Thyroid gland (tissue), 4 donors: ENCODE measurements around the gene ATXN1. TPM values are rescaled to one million over a fixed set of nuclear protein-coding genes. Genes with fewer than 3 reads are reported as not detected.

Experiments
- DNase-seq, 2 donors: peaks; one replicate each; pipeline ENCODE4 v3.0.0-alpha.2; 2019
- H3K27ac ChIP-seq, 3 donors: fragments of 200-600 bp; sonication (generic); 1 replicate in 2 of 3; 2 replicates in 1 of 3; pipeline ENCODE4 v1.5.1; 2016 to 2019; ENCODE audit warnings: mild to moderate bottlenecking in 1 of 3, moderate library complexity in 1 of 3
- H3K27me3 ChIP-seq: fragments of 200-600 bp; sonication (generic); one replicate; pipeline ENCODE4 v1.5.1; 2019
- H3K36me3 ChIP-seq, 2 donors: fragments of 200-600 bp; sonication (generic); one replicate each; pipeline ENCODE4 v1.5.1; 2016 to 2019
- H3K4me1 ChIP-seq, 2 donors: fragments of 200-600 bp; sonication (generic); one replicate each; pipeline ENCODE4 v1.5.1; 2017 to 2019
- H3K4me3 ChIP-seq, 3 donors: fragments of 200-600 bp; sonication (generic); replicated peaks in 1 of 3; 1 replicate in 2 of 3; 2 replicates in 1 of 3; pipeline ENCODE4 v1.5.1; 2016; ENCODE audit warnings: mild to moderate bottlenecking in 1 of 3
- H3K9me3 ChIP-seq: fragments of 200-600 bp; sonication (generic); one replicate; pipeline ENCODE4 v1.5.1; 2017
- POLR2A ChIP-seq, 2 donors: fragments of 450-650 bp; IDR thresholded peaks; one replicate each; pipeline ENCODE4 v1.6.1; 2017; ENCODE audit warnings: antibody characterized with exemption in 2 of 2, mild to moderate bottlenecking in 2 of 2, moderate library complexity in 1 of 2
- WGBS, 2 donors: methylation state at CpG; one replicate each; pipeline ENCODE4 v1.1.5; 2017; 5-methylcytosine and 5-hydroxymethylcytosine counted together
- intact Hi-C: fragments of 100-400 bp; cut with DNase I; formaldehyde crosslinking; loops from one replicate; pipeline ENCODE4 v1.15.1; 2023
- total RNA-seq, 4 donors: library from RNA; depleted of rRNA; stranded (reverse); fragments of >200 nt; gene quantifications; one replicate each; pipeline ENCODE4 v1.2.3, GENCODE V29; 2016
- TF ChIP-seq, protein P1 (sequence below), 6 experiments: fragments of 200-600 bp in 3 of 6; fragments of 450-650 bp in 3 of 6; sonication (generic) in 3 of 6; IDR thresholded peaks; one replicate each; pipeline ENCODE4 v1.5.1; 2016 to 2019; ENCODE audit warnings: antibody characterized with exemption in 6 of 6, mild to moderate bottlenecking in 2 of 6, inconsistent platforms in 1 of 6, moderate library complexity in 1 of 6

The ATXN1 gene
- total RNA-seq, 4 donors from 2014 or later, result 62.1 to 88.1 (median 83.0) TPM

DNA sequence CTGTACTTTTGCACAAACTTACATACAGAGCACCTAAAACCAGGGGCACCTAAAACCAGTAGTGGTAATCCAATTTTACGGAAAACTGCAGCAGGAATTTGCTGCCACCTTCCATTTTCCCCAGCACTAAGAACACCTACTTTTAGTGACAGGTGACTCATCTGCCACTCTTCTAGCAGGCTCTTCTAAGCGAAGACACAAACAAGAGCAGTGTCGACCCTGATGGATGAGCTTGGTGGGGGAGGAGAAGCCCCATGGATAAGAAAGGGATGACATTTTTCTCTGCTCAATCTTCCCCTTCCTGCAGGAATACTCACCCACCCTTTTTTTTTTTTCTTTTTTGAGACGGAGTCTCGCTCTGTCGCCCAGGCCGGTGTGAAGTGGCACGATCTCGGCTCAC is 406.0 kb downstream of the ATXN1 start:
- TF ChIP-seq POLR2A (IDR thresholded peaks at IDR 0.05), result no peak
- TF ChIP-seq, protein P1, sequence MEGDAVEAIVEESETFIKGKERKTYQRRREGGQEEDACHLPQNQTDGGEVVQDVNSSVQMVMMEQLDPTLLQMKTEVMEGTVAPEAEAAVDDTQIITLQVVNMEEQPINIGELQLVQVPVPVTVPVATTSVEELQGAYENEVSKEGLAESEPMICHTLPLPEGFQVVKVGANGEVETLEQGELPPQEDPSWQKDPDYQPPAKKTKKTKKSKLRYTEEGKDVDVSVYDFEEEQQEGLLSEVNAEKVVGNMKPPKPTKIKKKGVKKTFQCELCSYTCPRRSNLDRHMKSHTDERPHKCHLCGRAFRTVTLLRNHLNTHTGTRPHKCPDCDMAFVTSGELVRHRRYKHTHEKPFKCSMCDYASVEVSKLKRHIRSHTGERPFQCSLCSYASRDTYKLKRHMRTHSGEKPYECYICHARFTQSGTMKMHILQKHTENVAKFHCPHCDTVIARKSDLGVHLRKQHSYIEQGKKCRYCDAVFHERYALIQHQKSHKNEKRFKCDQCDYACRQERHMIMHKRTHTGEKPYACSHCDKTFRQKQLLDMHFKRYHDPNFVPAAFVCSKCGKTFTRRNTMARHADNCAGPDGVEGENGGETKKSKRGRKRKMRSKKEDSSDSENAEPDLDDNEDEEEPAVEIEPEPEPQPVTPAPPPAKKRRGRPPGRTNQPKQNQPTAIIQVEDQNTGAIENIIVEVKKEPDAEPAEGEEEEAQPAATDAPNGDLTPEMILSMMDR (IDR thresholded peaks at IDR 0.05), result no peak
- no peak overlapping the region for H3K4me3 ChIP-seq
- H3K9me3 ChIP-seq, result no peaks in the 10 kb centered on the region
- 95% methylated on average over 9 of the region's 9 CpGs for WGBS, 2 donors
- H3K27me3 ChIP-seq, result no peaks in the 10 kb centered on the region
- no peaks in the 10 kb centered on the region for H3K4me1 ChIP-seq
- intact Hi-C loops, result no loop called here
- H3K36me3 ChIP-seq, result no peaks in the 10 kb centered on the region
- H3K27ac ChIP-seq, result no peak overlapping the region
- DNase-seq, result no peak

GRCh38 chr6:16354692-16355091 is 406.6 kb downstream of the ATXN1 start:
- Histone ChIP-seq H3K9me3 (no peaks in the 10 kb centered on the region), H3K27ac (no peak overlapping the region), H3K4me1 (peaks cover 0 to 3% of the 10 kb centered on the region in 2 donors), H3K36me3 (no peaks in the 10 kb centered on the region), H3K4me3 (no peak overlapping the region), H3K27me3 (no peaks in the 10 kb centered on the region)
- intact Hi-C loops, result no loop called here
- no peak for DNase-seq
- 97 to 100% methylated on average over 1 of the region's 1 CpG for WGBS, 2 donors
- TF ChIP-seq POLR2A (IDR thresholded peaks at IDR 0.05), result no peak
- TF ChIP-seq, protein P1 (IDR thresholded peaks at IDR 0.05), result no peak

- WGBS, 2 donors, result 95 to 96% methylated on average over 19 of the region's 19 CpGs
Measured at GRCh38 chr6:16352821-16353438, 408.3 kb downstream of the ATXN1 start.

DNA sequence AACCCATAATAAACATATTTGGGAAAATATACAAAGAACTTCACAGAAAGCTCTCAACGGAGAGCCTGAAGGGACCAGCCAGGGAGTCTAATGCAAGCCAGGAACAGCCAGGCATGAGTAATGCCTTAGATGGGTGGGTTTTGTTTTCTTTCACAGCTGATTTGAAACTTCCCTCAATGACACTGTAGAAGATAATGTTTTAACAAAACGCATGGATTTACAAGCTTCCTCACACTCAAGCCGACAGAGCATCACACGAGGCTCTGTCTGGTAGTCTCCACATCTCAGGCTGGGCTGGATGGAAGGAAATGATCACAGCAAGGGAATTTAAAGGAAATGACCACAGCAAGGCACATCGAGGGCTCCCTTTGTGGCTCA is 409.0 kb downstream of the ATXN1 start:
- Histone ChIP-seq H3K36me3 (no peaks in the 10 kb centered on the region), H3K4me3 (no peak overlapping the region), H3K4me1 (peaks cover 0 to 5% of the 10 kb centered on the region in 2 donors), H3K27me3 (no peaks in the 10 kb centered on the region), H3K9me3 (no peaks in the 10 kb centered on the region), H3K27ac (no peak overlapping the region)
- no peak for TF ChIP-seq POLR2A (IDR thresholded peaks at IDR 0.05)
- TF ChIP-seq, protein P1 (IDR thresholded peaks at IDR 0.05), result no peak
- intact Hi-C loops, result no loop called here
- 62 to 67% methylated on average over 5 of the region's 5 CpGs for WGBS, 2 donors
- no peak for DNase-seq

More at GRCh38 chr6:16352821-16353438, 408.3 kb downstream of the ATXN1 start:
- Histone ChIP-seq H3K27me3 (no peaks in the 10 kb centered on the region), H3K4me3 (no peak overlapping the region), H3K27ac (no peak overlapping the region), H3K4me1 (peaks cover 0 to 5% of the 10 kb centered on the region in 2 donors), H3K36me3 (no peaks in the 10 kb centered on the region), H3K9me3 (no peaks in the 10 kb centered on the region)
- TF ChIP-seq, protein P1 (IDR thresholded peaks at IDR 0.05), result no peak
- TF ChIP-seq POLR2A (IDR thresholded peaks at IDR 0.05), result no peak
- intact Hi-C loops, result no loop called here
- no peak for DNase-seq

DNA sequence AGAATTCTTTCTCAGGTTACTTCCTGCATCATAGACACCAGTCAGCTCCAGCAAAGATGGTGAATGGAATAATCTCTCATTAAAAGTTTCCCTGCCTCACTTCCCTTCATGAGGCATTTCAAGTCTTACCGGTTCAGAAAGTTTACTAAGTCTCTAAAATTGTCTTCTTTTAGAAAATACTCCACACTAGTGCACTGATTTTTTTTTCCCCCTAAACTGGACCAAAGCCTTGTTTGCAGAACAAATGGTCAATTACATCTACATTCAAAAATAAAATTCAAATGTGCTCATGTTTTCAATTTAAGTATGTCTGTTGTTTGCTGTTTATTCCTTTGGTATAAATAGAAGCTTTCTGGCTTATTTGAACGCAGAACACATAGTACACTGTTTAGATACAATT is 411.7 kb downstream of the ATXN1 start:
- no peaks in the 10 kb centered on the region for H3K9me3 ChIP-seq
- no peak for TF ChIP-seq POLR2A (IDR thresholded peaks at IDR 0.05)
- TF ChIP-seq, protein P1 (IDR thresholded peaks at IDR 0.05), result no peak
- H3K4me3 ChIP-seq, result no peak overlapping the region
- no peak for DNase-seq
- H3K4me1 ChIP-seq, result peaks cover 5 to 12% of the 10 kb centered on the region in 2 donors
- 65 to 66% methylated on average over 2 of the region's 2 CpGs for WGBS, 2 donors
- intact Hi-C loops, result no loop called here
- no peaks in the 10 kb centered on the region for H3K27me3 ChIP-seq
- no peak overlapping the region for H3K27ac ChIP-seq
- H3K36me3 ChIP-seq, result no peaks in the 10 kb centered on the region
